Left lobe of liver (tissue), 2 donors: ENCODE results near the gene RAB43. TPM values are rescaled to one million over a fixed set of nuclear protein-coding genes. Genes with fewer than 3 reads are reported as not detected.

ENCODE experiments used
- ATAC-seq: fragments of 200-7000 bp; cut with Tn5 transposase; one replicate; pipeline ENCODE4 v1.9.1; 2020; ENCODE audit warnings: mild to moderate bottlenecking, moderate library complexity
- DNase-seq: peaks from one replicate; pipeline ENCODE4 v3.0.0-alpha.2; 2020; ENCODE audit warnings: low spot score
- total RNA-seq: library from RNA; stranded (reverse); gene quantifications from one replicate; pipeline ENCODE4 v1.2.1, GENCODE V29; 2021
- donor health status: DM: no; HTN: no; CAD: no; lungs with moderate emphysema.
- donor health status: DM: no; HTN: yes; CAD: no.

The RAB43 gene
- total RNA-seq, 1 donor from 2014 or later: 38.1 TPM

GRCh38 chr3:129063091-129063640, 58.4 kb downstream of the RAB43 start:
- DNase-seq (no peak), ATAC-seq (no peak)

DNA sequence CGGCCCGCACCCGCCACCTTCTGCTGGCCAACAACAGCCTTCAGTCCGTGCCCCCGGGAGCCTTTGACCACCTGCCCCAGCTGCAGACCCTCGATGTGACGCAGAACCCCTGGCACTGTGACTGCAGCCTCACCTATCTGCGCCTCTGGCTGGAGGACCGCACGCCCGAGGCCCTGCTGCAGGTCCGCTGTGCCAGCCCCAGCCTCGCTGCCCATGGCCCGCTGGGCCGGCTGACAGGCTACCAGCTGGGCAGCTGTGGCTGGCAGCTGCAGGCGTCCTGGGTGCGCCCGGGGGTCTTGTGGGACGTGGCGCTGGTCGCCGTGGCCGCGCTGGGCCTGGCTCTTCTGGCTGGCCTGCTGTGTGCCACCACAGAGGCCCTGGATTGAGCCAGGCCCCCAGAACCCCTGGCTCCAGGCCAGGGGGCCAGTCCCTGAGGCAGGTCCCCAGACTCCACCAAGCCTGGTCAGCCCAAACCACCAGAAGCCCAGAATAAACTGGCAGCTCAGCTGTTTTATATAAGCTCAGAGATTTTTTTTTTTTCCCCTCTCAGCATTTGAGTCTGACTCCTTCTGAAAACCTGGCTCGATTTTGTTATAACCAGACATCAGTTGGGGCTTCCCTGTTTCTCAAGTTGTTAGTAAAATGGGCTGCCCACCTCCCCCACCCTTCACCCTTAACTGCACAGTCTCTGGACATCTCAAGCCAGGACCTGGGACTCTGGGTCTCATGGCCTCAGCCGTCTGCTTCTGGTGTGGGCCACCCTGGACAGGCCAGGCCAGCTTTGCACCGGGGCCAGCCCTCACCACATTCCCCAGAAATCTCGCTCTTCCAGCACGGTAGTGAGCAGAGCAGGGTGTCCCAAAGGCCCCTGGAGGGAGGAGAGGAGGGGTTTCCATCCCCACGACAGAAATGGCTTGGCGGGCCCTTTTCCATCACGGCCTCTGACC, 59.4 kb downstream of the RAB43 start:
- ATAC-seq (no peak), DNase-seq (no peak)

- no peak for ATAC-seq
- no peak for DNase-seq
Measured at GRCh38 chr3:129061023-129061887, 60.3 kb downstream of the RAB43 start.

GRCh38 chr3:129060276-129061022, 61.2 kb downstream of the RAB43 start, which contains the start of gene GP9:
Gene GP9 (plus strand): TSS chr3:129060779. CDS start chr3:129061740, 961 bp downstream.
- DNase-seq (no peak), ATAC-seq (no peak)

DNA sequence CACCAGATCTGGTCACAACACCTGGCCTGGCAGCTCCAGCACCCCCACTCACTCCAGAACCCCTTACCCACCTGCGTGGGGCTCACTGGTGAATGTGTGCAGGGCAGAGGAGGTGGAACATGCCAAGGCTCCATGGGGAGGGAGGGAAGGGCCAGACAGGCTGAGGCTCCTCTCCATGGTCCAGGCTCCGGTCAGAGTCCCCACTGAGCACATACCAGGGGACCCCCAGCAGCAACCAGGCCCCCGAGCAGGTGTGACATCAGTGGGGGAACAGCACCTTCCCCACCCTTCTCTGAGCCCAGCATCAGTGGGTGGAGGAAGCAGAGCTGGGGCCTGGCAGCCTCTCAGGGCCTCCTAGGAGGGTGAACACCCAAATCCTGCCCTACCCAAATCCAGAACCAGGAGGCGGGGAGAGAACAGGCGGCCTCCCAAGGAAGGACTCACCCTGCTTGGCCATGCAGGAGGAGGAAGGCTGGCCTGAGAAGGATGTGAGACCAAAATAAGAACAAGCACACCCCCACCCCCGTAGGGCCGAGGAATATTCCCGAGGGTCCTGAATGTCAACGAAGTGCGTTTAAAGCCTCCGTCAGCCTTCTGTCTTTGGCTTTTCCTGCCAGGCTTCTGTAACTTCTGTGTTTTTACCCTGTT, 62.2 kb downstream of the RAB43 start:
- DNase-seq: no peak

DNA sequence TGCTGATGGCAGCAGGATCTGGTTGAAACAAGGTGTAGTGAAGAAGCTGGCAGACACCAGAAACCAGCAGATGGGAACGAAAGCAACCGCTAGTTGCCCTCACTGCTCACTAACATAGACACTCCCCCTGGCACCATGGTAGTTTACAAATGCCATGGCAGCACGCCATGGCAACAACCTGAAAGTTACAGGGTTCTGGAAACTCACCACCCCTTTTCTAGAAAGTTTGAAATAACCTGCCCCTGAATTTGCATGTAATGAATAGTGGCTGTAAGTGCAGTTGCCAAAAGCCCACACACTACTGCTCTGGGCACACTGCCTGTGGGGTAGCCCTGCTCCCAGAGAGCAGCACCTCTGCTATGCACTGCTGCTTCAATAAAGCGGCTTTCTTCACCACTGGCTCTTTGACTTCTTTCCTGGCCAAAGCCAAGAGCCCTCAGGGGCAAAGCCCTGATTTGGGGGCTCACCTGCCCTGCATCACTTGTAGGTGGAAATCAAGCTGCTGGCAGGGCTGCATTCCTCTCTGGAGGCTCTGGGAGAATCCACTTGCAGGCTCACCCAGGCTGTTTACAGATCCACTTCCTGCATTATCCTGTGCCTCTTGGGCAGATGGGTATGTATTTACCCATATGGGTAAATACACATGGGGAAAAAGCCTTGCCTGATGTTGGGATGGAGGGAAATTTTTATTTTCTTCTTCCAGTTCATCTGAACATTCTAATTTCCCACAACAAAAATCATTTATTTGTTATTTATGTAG, 63.0 kb downstream of the RAB43 start:
- peak; percentile 85 for ATAC-seq
- DNase-seq: peak; percentile 80

More for the DNA sequence above, 62.2 kb downstream of the RAB43 start:
- ATAC-seq: no peak

DNA sequence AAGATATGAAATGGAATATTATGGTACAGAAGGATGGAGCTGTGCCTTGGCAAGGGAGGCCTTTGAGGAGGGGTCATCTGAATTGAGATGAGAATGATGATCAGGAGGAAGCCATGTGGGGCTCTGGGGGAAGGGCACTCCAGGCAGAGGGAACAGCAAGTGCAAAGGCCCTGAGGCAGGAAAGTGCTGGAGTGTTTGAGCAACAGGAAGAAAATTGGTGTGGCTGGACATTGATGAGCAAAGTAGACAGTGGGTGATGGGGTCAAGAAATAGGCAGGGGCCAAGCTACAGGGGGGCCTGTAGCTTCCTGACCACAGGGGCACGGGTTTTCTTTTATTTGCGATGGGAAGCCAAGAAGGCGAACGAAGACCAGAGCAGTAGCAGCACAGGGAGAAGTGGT, 64.4 kb downstream of the RAB43 start:
- DNase-seq (no peak), ATAC-seq (no peak)

DNA sequence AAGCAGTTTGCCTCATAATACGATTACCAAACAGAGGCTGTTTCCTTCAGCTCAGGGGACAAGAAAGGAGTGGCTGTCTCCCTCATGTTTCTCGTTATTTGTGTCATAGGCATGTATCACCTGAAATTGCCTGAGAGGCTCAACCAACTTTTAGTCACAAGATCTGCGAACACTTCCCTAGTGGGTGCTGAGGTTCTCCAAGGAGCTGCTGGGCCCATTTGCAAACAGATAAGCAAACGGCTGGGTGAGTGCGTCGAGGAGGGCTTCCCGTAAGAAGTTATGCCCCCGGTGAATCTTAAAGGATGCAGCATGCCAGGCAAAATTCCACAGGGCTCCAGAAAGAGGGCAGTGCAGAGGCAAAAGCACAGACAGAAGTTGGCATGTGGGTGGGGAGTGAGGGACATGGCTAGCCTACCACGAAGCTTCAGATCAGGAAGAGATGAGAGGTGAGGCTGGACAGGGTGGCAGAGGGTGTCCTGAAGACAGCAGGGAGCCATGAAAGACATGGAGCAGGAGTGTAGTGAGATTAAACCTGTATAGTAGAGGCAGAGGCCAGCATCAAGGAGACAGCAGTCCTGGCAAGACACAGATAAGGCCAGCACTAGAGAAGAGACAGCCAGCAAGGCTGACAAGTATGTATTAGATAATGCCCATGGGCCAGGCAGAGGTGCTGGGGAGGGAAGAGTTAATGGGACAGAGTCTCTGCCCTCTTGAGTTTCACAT, 65.0 kb downstream of the RAB43 start:
- ATAC-seq (no peak), DNase-seq (no peak)

DNA sequence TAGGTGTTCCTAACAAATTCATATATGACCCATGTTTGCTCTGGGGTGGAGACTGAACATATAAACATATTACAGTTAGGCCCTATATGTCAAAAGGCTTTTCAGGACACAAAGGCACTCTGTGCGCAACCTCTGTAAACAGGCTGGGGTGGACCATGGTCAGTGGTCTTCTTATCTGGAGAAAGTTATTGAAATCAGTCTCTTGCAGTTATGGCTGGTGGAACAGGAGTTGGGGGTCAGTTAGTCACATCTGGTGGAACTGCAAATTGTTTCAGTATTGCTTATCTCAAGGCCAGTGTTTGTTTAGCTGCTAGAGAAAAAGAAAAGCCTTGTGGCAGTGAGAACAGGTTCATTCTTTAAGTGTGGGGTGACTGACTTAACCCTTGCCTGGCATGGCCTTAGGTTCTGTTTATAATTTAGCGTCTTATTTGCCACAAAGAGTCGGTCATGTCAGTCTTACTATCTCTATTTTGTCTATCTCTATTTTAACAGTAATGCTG, 66.9 kb downstream of the RAB43 start:
- ATAC-seq (no peak), DNase-seq (no peak)

DNA sequence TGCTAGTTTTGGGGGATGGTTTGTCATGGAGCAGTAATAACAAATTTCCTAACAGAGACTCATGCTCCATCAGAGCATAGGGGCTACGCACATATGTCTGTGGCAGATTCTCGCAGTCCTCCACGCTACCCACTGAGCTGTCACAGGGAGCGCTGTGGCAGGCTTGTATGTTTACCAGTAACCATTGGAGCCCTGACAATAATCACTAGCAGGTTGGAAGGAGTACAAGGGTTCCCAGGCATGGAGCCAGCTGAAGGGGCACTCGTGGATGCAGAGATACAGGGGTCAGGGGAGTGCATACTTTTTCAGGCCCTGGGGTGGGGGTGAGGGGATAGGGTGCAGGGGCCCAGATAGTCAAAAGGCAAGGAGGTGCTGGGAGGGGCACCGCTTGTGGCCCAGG, 68.9 kb downstream of the RAB43 start:
- ATAC-seq: peak; percentile 76

DNA sequence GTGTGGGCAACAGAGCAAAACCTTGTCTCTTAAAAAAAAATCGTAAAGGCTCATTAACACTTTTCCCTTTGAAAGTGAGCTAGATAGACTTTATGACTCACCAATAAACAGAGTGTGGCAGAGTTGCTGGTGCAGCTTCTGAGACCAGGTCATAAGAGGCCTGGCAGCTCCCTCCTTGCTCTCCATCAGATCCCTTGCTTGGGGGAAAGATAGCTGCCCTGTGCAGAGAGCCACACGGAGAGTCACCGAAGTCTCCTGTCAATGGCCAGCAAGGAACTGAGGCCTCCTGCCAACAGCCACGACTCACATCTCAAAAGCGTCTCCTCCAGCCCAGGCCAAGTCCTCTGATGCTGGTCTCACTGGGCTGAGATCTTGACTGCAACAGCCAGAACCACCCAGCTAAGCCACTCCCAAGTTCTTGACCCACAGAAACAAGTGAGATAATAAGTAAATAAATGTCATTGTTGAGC, 69.7 kb downstream of the RAB43 start:
- ATAC-seq (no peak), DNase-seq (no peak)

More for the DNA sequence above, 68.9 kb downstream of the RAB43 start:
- DNase-seq: peak; percentile 82

DNA sequence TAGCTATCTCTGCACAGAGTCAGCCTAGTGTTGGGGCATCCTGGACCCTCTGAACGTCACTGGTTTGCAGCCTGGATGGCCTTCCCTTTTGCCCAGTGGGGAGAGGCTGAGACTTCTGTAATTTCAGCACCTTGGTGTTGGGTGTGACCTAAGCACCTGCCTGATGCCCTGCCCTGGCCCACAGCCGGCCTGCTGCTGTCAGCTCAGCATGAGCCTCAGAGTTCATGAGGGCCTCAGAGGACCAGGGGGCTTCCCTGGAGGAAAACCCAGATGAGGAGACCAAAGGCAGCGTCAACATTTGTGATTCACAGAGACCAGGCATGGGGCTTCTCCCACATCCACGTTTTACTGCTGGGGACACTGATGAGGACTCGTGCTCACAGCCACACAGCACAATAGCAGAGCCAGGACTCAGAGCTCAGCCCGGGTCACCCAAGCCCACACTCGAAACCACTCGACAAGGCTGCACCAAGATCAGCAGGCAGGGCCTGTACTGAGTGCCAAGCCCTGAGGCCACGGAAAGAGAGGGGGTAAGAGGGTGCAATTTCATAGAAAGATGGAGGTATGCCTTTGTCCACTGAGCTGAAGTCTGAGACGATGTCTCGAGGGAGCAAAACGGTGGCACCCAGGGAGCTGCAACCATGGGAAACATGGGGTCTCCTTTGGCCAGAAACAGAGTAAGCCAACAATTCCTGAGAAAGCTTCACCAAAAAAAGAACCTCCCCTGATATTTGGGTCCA, 70.9 kb downstream of the RAB43 start:
- ATAC-seq: no peak
- DNase-seq: no peak

GRCh38 chr3:129047553-129047839, 74.1 kb downstream of the RAB43 start:
- DNase-seq: no peak
- ATAC-seq: no peak

- DNase-seq (no peak), ATAC-seq (no peak)
Measured at GRCh38 chr3:129046732-129047552, 74.7 kb downstream of the RAB43 start.

GRCh38 chr3:129046037-129046731, 75.4 kb downstream of the RAB43 start:
- ATAC-seq (peak; percentile 23), DNase-seq (no peak)

DNA sequence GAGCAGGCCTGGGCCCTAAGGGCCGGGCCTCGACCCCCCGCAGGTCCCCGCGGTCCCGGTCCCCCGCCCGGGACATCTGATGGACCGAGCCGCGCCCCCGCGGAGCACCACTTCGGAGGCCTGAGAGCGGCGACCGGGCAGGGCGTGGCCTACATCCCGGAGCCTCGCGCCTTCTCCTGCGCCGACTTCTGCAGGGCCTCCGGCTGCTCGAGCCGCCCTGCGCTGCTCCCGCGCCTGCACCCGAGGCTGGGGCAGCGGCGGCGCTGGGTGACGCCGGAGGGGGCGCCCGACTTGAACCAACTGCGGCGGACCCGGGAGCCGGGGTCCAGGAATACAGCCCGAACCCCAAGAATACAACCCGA, 75.9 kb downstream of the RAB43 start:
- no peak for DNase-seq
- ATAC-seq: peak; percentile 55
